ENCODE results near the gene CABLES1. TPM values are rescaled to one million over a fixed set of nuclear protein-coding genes. Genes with fewer than 3 reads are reported as not detected.

Gene CABLES1
- total and polyA plus RNA-seq, 2 of the 4 experiments (the other 2 are of a cell fraction) = 4.7 to 5.7 TPM

DNA sequence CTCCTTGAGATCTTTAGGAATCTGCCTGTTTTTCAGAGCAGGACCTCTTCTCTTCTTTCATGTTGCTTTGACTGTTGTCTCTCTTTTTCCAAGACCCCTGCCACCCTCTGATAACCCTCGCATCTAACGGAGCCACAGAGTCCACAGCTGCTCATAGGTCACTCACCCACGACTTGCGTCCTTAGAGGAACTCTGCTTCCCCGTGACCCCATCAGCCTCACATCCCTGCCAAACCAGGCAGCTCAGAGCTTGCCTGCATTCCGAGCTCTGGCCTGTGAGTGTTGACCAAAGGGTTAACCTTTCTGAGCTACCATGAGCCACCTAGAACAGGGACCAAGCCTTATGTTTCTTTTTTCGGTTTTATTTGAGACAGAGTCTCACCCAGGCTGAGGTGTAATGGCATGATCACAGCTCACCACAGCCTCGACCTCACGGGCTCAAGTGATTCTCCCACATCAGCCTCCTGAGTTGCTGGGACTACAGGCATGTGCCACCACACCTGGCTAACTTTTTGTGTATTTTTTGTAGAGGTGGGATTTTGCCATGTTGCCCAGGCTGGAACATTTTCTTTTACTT is 36.4 kb downstream of the CABLES1 start:
- DNase-seq (no peak), ATAC-seq (ENCODE audit: low read depth) (no peak)
- Histone ChIP-seq H3K23ac (ENCODE audit: low read depth, low read length) (peak overlapping the region; percentile 24; the same call in 1 of the 2 replicates), H4K8ac (ENCODE audit: low read depth in 2 of 2, low read length in 2 of 2) (no peak overlapping the region), H2BK5ac (ENCODE audit: low read depth, low read length, poor library complexity, severe bottlenecking) (no peak overlapping the region), H3K9ac (ENCODE audit: low read depth, low read length) (no peak overlapping the region), H3K4me2 (ENCODE audit: low read depth, low read length) (no peak overlapping the region), H4K5ac (ENCODE audit: low read depth, low read length) (no peak overlapping the region), H3K14ac (replicated peaks; ENCODE audit: low read depth, low read length) (no peak overlapping the region), H2BK15ac (ENCODE audit: low read depth, low read length) (no peak overlapping the region), H2AK5ac (ENCODE audit: low read depth, low read length) (no peak overlapping the region), H3K9me1 (ENCODE audit: insufficient read depth, low read length) (peaks cover 25% of the 10 kb centered on the region), H3K56ac (ENCODE audit: extremely low read depth, insufficient read depth, low read length) (no peak overlapping the region), H3K27me3 (ENCODE audit: control insufficient read depth, insufficient read depth, low read length) (no peaks in the 10 kb centered on the region), H3K9me3 (ENCODE audit: control insufficient read depth, insufficient read depth, low read length) (no peaks in the 10 kb centered on the region), H4K91ac (ENCODE audit: insufficient read depth, low read depth, low read length) (no peak overlapping the region), H4K20me1 (ENCODE audit: insufficient read depth, low read length) (peaks cover 71% of the 10 kb centered on the region), H2AFZ (replicated peaks; ENCODE audit: low read length, poor library complexity) (no peak overlapping the region), H3K27ac (ENCODE audit: insufficient read depth, low read length) (no peak overlapping the region), H3K18ac (ENCODE audit: low read depth, low read length) (no peak overlapping the region), H3K4me1 (ENCODE audit: control insufficient read depth, insufficient read depth, low read length) (peaks cover 7% of the 10 kb centered on the region), H3K79me1 (ENCODE audit: low read depth in 1 of 2, low read length in 2 of 2) (peaks cover 42 to 85% of the 10 kb centered on the region in 2 experiments), H2BK20ac (ENCODE audit: low read depth, low read length) (no peak overlapping the region), H2BK120ac (ENCODE audit: low read depth, low read length) (no peak overlapping the region), H2AK9ac (replicated peaks; ENCODE audit: low read depth, low read length, poor library complexity) (no peak overlapping the region), H3K4me3 (ENCODE audit: insufficient read depth, low read depth, low read length) (no peak overlapping the region), H3K36me3 (ENCODE audit: control insufficient read depth, insufficient read depth, low read length) (0 out of 2 replicates have a peak, but pooled peaks cover 2% of the 10 kb centered on the region), H3K4ac (ENCODE audit: low read depth, low read length) (no peak overlapping the region)
- in situ Hi-C loops (cut with MboI; ENCODE audit: low sequenced_read_pairs) (no loop called here), intact Hi-C loops (cut with micrococcal nuclease) (no loop called here), dilution Hi-C loops (cut with HindIII; ENCODE audit: low sequenced_read_pairs, unreplicated experiment) (no loop called here)
- WGBS, 2 experiments (ENCODE audit: extremely low coverage in 2 of 2, insufficient read length in 1 of 2) = 86% methylated on average over 1 of the region's 9 CpGs; no CpG with 5 or more reads in 1 of the 2 experiments
- TF ChIP-seq POLR2A (IDR thresholded peaks at IDR 0.05; ENCODE audit: low read depth, low read length) (no peak), MAZ (IDR thresholded peaks at IDR 0.05; ENCODE audit: borderline replicate concordance, low read depth, low read length) (no peak), BHLHE40 (IDR thresholded peaks at IDR 0.05; ENCODE audit: low read depth, low read length) (no peak), SMC3 (IDR thresholded peaks at IDR 0.05; ENCODE audit: low read depth, low read length) (no peak)
- TF ChIP-seq, protein P1, sequence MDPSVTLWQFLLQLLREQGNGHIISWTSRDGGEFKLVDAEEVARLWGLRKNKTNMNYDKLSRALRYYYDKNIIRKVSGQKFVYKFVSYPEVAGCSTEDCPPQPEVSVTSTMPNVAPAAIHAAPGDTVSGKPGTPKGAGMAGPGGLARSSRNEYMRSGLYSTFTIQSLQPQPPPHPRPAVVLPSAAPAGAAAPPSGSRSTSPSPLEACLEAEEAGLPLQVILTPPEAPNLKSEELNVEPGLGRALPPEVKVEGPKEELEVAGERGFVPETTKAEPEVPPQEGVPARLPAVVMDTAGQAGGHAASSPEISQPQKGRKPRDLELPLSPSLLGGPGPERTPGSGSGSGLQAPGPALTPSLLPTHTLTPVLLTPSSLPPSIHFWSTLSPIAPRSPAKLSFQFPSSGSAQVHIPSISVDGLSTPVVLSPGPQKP (IDR thresholded peaks at IDR 0.05; ENCODE audit: borderline replicate concordance, low read depth, low read length) = no peak
- POLR2A ChIA-PET (ENCODE audit: unreplicated experiment) = no interaction called here
- CTCF ChIA-PET = no interaction called here
- BruUV-seq (replicated peaks) = no TSS peak
